ELR (cell line): Measurements from ENCODE around the gene METTL5.

Source experiments
- DNase-seq: peaks from one replicate; pipeline ENCODE4 v3.0.0-alpha.2; 2015; ENCODE audit warnings: low read depth

Gene METTL5

DNA sequence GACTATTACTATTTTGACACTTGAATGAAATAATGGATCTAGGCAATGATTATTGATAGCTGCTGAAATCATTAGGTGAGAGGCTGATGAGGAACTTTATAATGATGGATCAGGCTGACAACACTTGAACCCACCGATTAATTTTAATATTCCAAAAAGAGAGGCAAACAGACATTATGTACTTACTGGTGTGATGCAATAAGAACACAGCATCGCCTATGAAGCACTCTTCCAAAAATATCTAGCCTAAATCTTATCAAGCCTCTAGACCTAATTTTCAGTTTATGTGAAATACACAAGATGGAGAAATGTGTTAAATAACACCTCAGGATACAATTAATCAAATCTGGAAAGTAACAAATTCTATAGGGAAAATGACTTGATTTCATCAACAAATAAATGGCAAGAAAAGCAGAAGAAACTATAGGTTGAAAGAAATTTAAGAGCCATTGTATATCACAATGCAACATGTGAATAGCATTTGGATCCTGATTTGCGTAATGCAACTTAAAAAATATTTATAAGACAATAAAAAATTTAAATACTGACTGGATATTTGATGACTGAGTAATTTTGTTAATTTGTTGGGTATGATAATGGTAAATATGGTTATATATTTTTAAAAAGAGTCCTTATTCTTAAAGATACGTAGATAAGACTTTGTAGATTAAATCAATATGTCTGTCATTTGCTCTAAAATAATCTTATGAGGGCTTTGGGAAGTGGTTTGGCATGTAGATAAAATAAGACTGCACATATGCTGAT lies 43.3 kb downstream of the METTL5 start:
- no peak for DNase-seq

DNA sequence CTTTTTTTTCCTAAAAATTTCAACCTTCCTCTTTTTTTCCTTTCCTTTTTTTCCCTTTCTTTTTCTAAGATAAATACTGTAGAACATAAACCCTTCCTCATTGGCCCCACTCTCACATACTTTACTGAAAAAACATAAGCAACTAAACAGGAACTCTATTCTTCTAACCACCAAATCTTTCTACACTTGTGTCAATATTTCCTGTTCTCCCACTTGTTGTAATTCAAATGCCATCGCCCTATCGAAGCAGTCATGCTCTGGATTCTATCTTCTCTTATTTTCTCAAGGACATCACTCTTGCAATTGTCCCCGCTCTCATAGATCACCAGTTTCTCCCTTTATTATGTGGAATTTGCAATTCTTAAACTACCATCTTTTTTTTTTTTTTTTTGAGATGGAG lies 46.3 kb downstream of the METTL5 start:
- DNase-seq, result no peak

DNA sequence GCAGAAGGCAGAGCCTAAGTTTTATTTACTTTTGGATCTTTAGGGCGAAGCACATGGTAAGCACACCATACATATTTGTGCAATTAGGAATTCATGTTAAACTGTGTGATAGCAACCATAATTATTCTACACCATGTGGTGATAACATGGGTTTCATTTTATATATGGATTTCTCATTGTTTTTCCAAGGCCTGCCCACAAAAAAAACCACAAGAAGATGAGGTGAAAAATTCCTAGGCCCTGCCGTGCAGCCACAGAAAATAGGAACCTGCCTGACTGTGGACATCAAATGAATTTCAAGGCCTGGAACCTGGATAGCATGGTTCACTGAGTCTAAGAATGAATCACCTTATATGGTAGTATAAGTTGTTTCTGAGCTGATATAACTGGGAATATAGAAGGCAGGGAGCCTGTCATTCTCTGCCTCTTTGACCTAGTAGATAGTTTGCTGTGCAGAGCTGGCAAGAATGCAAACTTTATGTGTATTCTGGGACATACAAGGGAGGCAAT lies 48.4 kb downstream of the METTL5 start:
- no peak for DNase-seq

GRCh38 chr2:169775765-169776164 lies 48.9 kb downstream of the METTL5 start:
- peak; percentile 10 for DNase-seq

DNA sequence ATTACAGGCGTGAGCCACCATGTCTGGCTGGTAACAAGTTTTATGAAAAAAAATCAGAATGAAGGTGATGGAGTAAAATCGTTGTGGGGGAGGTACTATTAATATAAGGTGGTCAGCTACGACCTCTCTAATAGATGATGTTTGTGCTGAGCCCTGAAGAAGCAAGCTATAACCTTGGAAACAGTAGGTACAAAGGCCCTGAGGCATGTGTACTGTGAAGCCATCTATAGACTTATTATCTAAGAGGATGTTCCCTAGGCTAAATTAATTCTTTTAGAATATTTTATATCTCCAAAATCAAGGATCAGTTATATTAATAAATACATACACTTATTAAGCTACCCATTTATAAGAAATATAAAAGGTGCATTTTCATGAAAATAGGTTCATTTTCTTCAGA lies 49.4 kb downstream of the METTL5 start:
- no peak for DNase-seq

DNA sequence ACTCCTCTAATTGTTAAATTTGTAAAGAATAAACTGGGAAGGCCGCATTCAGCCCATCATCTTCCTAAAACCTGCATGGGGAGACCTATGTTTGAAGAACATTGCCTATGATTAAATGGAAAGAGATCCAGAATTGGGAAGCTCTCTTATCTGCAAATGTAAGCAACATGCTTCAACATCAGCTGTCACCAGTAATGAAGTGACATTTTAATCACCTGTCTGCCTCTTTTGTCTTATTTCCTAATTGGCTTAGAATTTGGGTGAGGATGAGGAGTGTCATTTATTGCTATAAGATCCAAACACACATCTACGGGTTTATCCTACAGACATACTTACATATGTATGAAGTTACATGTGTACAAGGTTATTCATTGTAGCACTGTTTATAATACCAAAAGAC lies 52.1 kb downstream of the METTL5 start:
- DNase-seq, result no peak

DNA sequence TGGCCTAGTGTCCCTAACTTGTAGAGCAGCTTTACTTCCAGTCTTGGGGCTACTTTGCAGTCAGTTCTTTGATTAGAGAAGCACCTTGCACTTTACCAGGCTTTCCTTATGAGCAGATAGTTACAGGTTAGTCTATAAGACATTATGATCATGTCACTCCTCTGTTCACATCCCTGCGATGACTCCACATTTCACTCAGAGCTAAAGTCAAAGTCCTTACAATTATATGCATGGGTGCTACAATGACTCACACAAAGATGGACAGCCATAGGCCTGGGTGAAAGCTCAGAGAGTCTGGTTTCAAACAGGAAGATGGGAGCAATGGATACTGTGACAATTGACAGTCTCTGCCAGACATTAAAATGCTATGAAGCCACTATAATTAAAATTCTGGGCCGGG lies 53.1 kb downstream of the METTL5 start:
- DNase-seq, result no peak

- no peak for DNase-seq
These were observed 53.7 kb downstream of the METTL5 start for GRCh38 chr2:169771021-169771420.

GRCh38 chr2:169768262-169768995 lies 56.3 kb downstream of the METTL5 start:
- DNase-seq, result no peak

- peak; percentile 68 for DNase-seq
These were observed 57.3 kb downstream of the METTL5 start for GRCh38 chr2:169767243-169767888.

- peak; percentile 40 for DNase-seq
These were observed 59.2 kb downstream of the METTL5 start for GRCh38 chr2:169765523-169765922.

GRCh38 chr2:169761970-169762292 lies 62.8 kb downstream of the METTL5 start:
- DNase-seq, result no peak
